HL-60/S4 treated with phorbol 12-myristate 13-acetate at 8.2 ng/mL for 4 days and 3 days (cell line): ENCODE results near the gene OR2D2.
"Not testable (repeated sequence)": the region's sequence is repeated elsewhere in the genome, so short reads cannot be mapped to it uniquely, and the experiment has no call there.

Experiments used
- in situ Hi-C: fragments of 300-500 bp; cut with MboI; formaldehyde crosslinking; loops from 2 replicates; pipeline ENCODE4 v1.15.0; 2022; ENCODE audit warnings: low sequenced_read_pairs

OR2D2 gene

GRCh38 chr11:6892400-6892799, at the start of gene OR2D2:
TSS of gene OR2D2 (minus strand) at chr11:6892500. CDS start at chr11:6892500, 0 bp downstream.
- in situ Hi-C loops, result no loop called here

- in situ Hi-C loops, result no loop called here
These were observed 49.7 kb upstream of the OR2D2 start for GRCh38 chr11:6941970-6942369.

DNA sequence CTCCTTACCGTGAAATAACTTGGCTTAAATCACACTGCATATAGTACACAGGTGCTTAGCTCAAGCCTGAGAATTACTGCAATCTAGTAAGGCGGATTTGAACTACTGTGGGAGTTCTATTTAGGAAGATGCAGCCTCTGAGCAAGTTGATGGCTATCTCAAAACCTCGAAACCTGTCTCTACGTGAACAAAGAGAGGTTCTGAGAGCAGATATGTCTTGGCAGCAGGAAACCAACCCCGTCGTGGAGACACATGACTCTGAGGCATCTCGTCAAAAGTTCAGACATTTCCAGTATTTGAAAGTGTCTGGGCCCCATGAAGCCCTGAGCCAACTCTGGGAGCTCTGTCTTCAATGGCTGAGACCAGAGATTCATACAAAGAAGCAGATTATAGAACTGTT, 39.8 kb upstream of the OR2D2 start:
- in situ Hi-C loops, result no loop called here

GRCh38 chr11:6931146-6931713, 38.9 kb upstream of the OR2D2 start:
- in situ Hi-C loops, result no loop called here

GRCh38 chr11:6928916-6929315, 36.6 kb upstream of the OR2D2 start:
- in situ Hi-C loops, result no loop called here

- in situ Hi-C loops, result no loop called here
These were observed 34.8 kb upstream of the OR2D2 start for GRCh38 chr11:6927030-6927617.

- in situ Hi-C loops, result no loop called here
These were observed 34.1 kb upstream of the OR2D2 start, which contains the start of gene ZNF215 for GRCh38 chr11:6926208-6927029. TSS of gene ZNF215 (plus strand) at chr11:6926426. CDS start at chr11:6932273, 5,847 bp downstream.

DNA sequence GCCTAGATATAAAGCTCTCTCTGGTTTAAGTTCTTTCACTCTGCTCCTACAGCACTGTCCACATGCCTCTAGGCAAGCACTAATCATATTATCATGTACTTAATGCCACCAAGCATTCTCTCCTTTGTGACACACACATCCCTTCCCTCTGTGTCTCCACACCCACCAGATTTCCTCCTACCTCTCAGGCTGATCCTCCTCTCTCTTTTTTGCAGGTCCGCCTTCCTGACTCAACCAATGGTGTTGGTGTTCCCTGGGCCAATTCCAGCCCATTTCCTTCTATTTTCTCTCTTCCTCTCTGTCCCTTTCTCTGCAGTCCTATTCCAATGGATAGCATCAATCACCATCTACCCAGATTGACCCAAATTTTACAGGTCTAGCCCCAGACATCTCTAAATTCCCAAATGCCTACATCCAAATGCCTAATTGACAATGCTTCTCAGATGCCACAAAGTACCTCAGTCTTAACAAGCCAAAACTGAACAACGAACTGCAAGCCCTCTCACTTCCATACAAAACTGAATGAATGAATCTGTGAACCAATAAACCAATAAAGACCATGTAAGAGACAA, 33.4 kb upstream of the OR2D2 start:
- in situ Hi-C loops, result no loop called here

GRCh38 chr11:6925007-6925577, 32.8 kb upstream of the OR2D2 start:
- in situ Hi-C loops, result no loop called here

GRCh38 chr11:6920702-6921101, 28.4 kb upstream of the OR2D2 start, which contains the start of gene OR2D3:
TSS of gene OR2D3 (plus strand) at chr11:6921002. CDS start at chr11:6921002, 0 bp downstream.
- in situ Hi-C loops, result no loop called here

- in situ Hi-C loops, result no loop called here
These were observed 27.4 kb upstream of the OR2D2 start for GRCh38 chr11:6919698-6920097.

DNA sequence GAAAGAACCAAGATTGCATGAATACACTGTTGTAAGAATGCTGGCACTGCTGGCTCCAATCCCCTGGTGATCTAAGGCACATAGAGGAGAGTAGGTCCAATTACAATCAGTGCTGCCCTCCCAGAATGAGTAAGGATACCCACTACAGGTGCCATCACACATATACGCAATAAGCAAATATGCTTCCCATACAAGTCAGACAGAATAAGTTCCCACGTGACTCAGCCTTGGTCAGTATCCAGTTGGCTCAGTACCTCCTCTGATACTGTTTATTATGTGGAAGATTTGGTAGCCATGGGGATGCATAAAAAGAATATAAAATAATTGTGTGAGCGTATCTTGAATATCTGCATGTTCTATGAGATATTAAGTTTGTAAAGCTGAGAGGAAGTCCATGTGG, 19.6 kb upstream of the OR2D2 start:
- in situ Hi-C loops, result no loop called here

DNA sequence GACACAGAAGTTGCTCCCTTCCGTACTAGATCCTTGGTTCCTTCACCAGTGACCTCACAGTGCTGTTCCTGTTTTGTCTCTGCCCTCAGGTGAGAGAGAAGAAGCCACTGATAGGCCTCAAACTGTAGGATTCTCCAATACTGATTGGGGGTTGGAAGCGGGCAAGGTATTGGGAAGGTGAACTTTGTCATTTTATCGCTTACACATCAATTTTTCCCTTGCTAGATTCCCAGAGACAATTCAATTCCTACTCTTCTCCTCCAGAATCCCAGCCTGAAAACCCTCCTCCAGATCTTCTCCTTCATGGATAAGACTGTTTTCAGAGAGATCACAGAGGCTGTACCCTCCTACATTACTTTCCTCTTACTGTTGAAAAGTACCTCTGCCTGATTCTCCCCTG, 19.1 kb upstream of the OR2D2 start:
- in situ Hi-C loops, result no loop called here

- in situ Hi-C loops, result not testable (repeated sequence)
These were observed 12.5 kb upstream of the OR2D2 start for GRCh38 chr11:6904804-6905203.

GRCh38 chr11:6900327-6900999, 8.2 kb upstream of the OR2D2 start:
- in situ Hi-C loops, result no loop called here

GRCh38 chr11:6898911-6899310, 6.6 kb upstream of the OR2D2 start:
- in situ Hi-C loops, result no loop called here

- in situ Hi-C loops, result no loop called here
These were observed 2.7 kb upstream of the OR2D2 start for GRCh38 chr11:6895010-6895409.

DNA sequence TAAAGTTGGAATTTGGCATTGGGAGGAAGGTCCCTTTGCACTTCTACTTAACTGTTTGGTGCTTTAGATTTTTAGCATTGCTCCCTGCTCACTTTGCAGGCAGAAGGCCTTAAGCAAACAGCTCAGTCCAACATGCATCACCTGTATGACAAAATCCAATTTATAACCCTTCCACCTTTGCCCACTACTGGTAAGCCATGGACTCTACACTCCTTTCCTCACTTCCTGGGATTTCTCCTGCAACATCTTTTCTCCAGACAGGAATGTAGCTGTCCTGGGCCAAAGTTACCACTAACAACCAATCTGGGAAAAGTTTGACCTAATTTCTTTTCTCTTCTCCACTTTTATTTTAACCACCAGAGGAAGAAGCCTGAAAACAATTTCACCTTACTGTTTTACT, 1.8 kb upstream of the OR2D2 start:
- in situ Hi-C loops, result no loop called here

DNA sequence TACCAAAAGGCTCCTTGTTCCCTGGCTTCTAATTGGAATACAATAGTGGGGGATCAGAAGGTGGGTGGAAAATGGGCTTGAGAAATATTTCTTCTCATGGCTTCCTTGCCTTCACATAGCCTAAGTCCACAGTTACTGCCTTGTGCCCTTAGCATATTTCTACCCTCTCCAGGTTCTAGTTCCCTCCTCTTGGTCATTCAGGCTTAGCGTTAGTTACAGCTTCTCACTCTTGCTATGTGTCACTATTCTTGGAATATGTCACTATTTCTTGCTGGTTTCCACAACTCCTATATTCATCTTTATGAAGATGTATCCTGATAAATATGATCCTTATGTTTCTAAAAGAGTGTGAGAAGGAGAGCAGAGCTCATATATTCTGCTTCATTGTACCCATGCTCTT, 2.5 kb downstream of the OR2D2 start:
- in situ Hi-C loops, result no loop called here

DNA sequence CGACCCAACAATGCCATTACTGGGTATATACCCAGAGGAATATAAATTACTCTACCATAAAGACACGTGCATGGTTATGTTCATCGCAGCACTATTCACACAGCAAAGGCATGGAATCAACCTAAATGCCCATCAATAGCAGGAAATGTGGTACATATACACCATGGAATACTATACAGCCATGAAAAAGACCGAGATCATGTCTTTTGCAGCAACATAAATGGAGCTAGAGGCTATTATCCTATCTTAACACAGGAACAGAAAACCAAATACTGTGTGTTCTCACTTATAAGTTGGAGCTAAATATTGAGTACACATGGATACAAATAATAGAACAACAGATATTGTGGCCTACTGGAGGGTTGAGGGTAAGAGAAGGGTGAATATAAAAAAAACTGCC, 3.5 kb downstream of the OR2D2 start:
- in situ Hi-C loops, result no loop called here

DNA sequence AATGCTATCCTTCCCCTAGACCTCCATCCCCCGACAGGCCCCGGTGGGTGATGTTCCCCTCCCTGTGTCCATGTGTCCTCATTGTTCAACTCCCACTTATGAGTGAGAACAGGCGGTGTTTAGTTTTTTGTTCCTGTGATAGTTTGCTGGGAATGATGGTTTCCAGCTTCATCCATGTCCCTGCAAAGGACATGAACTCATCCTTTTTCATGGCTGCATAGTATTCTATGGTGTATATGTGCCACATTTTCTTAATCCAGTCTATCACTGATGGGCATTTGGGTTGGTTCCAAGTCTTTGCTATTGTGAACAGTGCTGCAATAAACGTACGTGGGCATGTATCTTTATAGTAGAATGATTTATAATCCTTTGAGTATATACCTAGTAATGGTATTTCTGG, 4.6 kb downstream of the OR2D2 start:
- in situ Hi-C loops, result not testable (repeated sequence)
